IMR-90 (cell line): ENCODE data around the gene ZSCAN25. TPM values are rescaled to one million over a fixed set of nuclear protein-coding genes. Genes with fewer than 3 reads are reported as not detected.

Experiments used
- ATAC-seq: fragments of 200-7000 bp; cut with Tn5 transposase; 2 replicates; pipeline ENCODE4 v1.9.1; 2020; ENCODE audit warnings: low read depth, mild to moderate bottlenecking, moderate library complexity
- BruUV-seq: library from RNA; stranded (reverse); fragments of 400-500 nt; replicated peaks from 2 replicates; lab custom pipeline; 2021; lab: Mats Ljungman, UMichigan
- CTCF ChIA-PET: fragments of 300-600 bp; formaldehyde crosslinking; extraction: SDS; loops from one replicate; lab custom pipeline; 2021; ENCODE audit warnings: antibody characterized with exemption; lab: Yijun Ruan, JAX
- POLR2A ChIA-PET: fragments of 300-600 bp; sonication (Branson Sonifier 250); formaldehyde crosslinking; loops from one replicate; lab custom pipeline; 2022; ENCODE audit warnings: antibody characterized with exemption; ENCODE audit not compliant: unreplicated experiment; lab: Charles Lee
- DNase-seq: peaks from one replicate; pipeline ENCODE4 v3.0.0; 2013
- H2AFZ ChIP-seq: replicated peaks from 2 replicates; pipeline ENCODE3; 2013; ENCODE audit warnings: low read length, mild to moderate bottlenecking; ENCODE audit not compliant: poor library complexity
- H2AK5ac ChIP-seq: 2 replicates; pipeline ENCODE4 v1.6.1; 2013; ENCODE audit warnings: low read depth, low read length, inconsistent platforms
- H2AK9ac ChIP-seq: replicated peaks from 2 replicates; pipeline ENCODE3; 2013; ENCODE audit warnings: mild to moderate bottlenecking, low read depth, low read length, moderate library complexity; ENCODE audit not compliant: poor library complexity
- H2BK120ac ChIP-seq: 2 replicates; pipeline ENCODE4 v1.6.1; 2013; ENCODE audit warnings: low read depth, low read length, inconsistent platforms
- H2BK15ac ChIP-seq: 3 replicates; pipeline ENCODE4 v1.6.1; 2013; ENCODE audit warnings: low read depth, low read length, inconsistent platforms
- H2BK20ac ChIP-seq: 2 replicates; pipeline ENCODE4 v1.6.1; 2013; ENCODE audit warnings: low read depth, mild to moderate bottlenecking, inconsistent platforms, low read length, moderate library complexity
- H2BK5ac ChIP-seq: 2 replicates; pipeline ENCODE4 v1.6.1; 2013; ENCODE audit warnings: mild to moderate bottlenecking, low read depth, low read length, inconsistent platforms; ENCODE audit not compliant: poor library complexity, severe bottlenecking
- H3K14ac ChIP-seq: replicated peaks from 2 replicates; pipeline ENCODE4 v1.6.1; 2013; ENCODE audit warnings: low read depth, low read length, inconsistent platforms
- H3K18ac ChIP-seq: 2 replicates; pipeline ENCODE4 v1.6.1; 2013; ENCODE audit warnings: low read depth, low read length, control low read depth
- H3K23ac ChIP-seq: 2 replicates; pipeline ENCODE4 v1.6.1; 2013; ENCODE audit warnings: low read depth, low read length, inconsistent platforms
- H3K27ac ChIP-seq: 2 replicates; pipeline ENCODE4 v1.5.1; 2013; ENCODE audit warnings: mild to moderate bottlenecking, control low read depth, low read length; ENCODE audit not compliant: insufficient read depth
- H3K27me3 ChIP-seq: 2 replicates; pipeline ENCODE4 v1.6.1; 2013; ENCODE audit warnings: low read length; ENCODE audit not compliant: control insufficient read depth, insufficient read depth
- H3K36me3 ChIP-seq: 2 replicates; pipeline ENCODE4 v1.6.1; 2013; ENCODE audit warnings: low read length, mixed read lengths; ENCODE audit not compliant: control insufficient read depth, insufficient read depth
- H3K4ac ChIP-seq: 2 replicates; pipeline ENCODE4 v1.6.1; 2013; ENCODE audit warnings: low read depth, low read length, inconsistent platforms
- H3K4me1 ChIP-seq: 2 replicates; pipeline ENCODE4 v1.6.1; 2013; ENCODE audit warnings: low read length, mixed read lengths; ENCODE audit not compliant: control insufficient read depth, insufficient read depth
- H3K4me2 ChIP-seq: 2 replicates; pipeline ENCODE4 v1.6.1; 2013; ENCODE audit warnings: low read depth, mild to moderate bottlenecking, control low read depth, low read length, moderate library complexity
- H3K4me3 ChIP-seq: 2 replicates; pipeline ENCODE4 v1.5.1; 2013; ENCODE audit warnings: low read depth, mild to moderate bottlenecking, control low read depth, low read length, moderate library complexity; ENCODE audit not compliant: insufficient read depth
- H3K56ac ChIP-seq: 2 replicates; pipeline ENCODE4 v1.6.1; 2013; ENCODE audit warnings: low read length, inconsistent platforms; ENCODE audit not compliant: insufficient read depth; ENCODE audit errors: extremely low read depth
- H3K79me1 ChIP-seq, 2 experiments: 2 replicates each; pipeline ENCODE4 v1.6.1; 2013; ENCODE audit warnings: low read length in 2 of 2, inconsistent platforms in 1 of 2, low read depth in 1 of 2
- H3K9ac ChIP-seq: 2 replicates; pipeline ENCODE4 v1.6.1; 2013; ENCODE audit warnings: low read depth, low read length, control low read depth
- H3K9me1 ChIP-seq: 2 replicates; pipeline ENCODE4 v1.6.1; 2013; ENCODE audit warnings: low read length, inconsistent platforms; ENCODE audit not compliant: insufficient read depth
- H3K9me3 ChIP-seq: 2 replicates; pipeline ENCODE4 v1.6.1; 2013; ENCODE audit warnings: low read length; ENCODE audit not compliant: control insufficient read depth, insufficient read depth
- H4K20me1 ChIP-seq: 2 replicates; pipeline ENCODE4 v1.6.1; 2013; ENCODE audit warnings: low read length, inconsistent platforms; ENCODE audit not compliant: insufficient read depth
- H4K5ac ChIP-seq: 2 replicates; pipeline ENCODE4 v1.6.1; 2013; ENCODE audit warnings: mild to moderate bottlenecking, low read depth, low read length, control low read depth
- H4K8ac ChIP-seq, 2 experiments: 2 replicates each; pipeline ENCODE4 v1.6.1; 2013; ENCODE audit warnings: low read depth in 2 of 2, low read length in 2 of 2, control low read depth in 1 of 2, inconsistent platforms in 1 of 2
- H4K91ac ChIP-seq: 2 replicates; pipeline ENCODE4 v1.6.1; 2013; ENCODE audit warnings: low read depth, low read length, inconsistent platforms; ENCODE audit not compliant: insufficient read depth
- BHLHE40 ChIP-seq: fragments of 150-350 bp; IDR thresholded peaks from 2 replicates; pipeline ENCODE4 v1.6.1; 2016; ENCODE audit warnings: mild to moderate bottlenecking, low read depth, low read length
- CEBPB ChIP-seq: IDR thresholded peaks from 2 replicates; pipeline ENCODE4 v1.6.1; 2012; ENCODE audit warnings: low read depth, low read length, improper control_type of control experiment
- CHD1 ChIP-seq: IDR thresholded peaks from 2 replicates; pipeline ENCODE4 v1.6.1; 2012; ENCODE audit warnings: low read depth, low read length, improper control_type of control experiment
- CTCF ChIP-seq: conservative IDR thresholded peaks from 2 replicates; pipeline ENCODE4 v1.5.1; 2012; ENCODE audit warnings: mild to moderate bottlenecking, low read depth, low read length, improper control_type of control experiment
- ELK1 ChIP-seq: fragments of 150-350 bp; IDR thresholded peaks from 2 replicates; pipeline ENCODE4 v1.6.1; 2016; ENCODE audit warnings: low read depth, mild to moderate bottlenecking, low read length, moderate library complexity, borderline replicate concordance
- FOS ChIP-seq: fragments of 150-350 bp; IDR thresholded peaks from 2 replicates; pipeline ENCODE4 v1.6.1; 2016; ENCODE audit warnings: low read depth, low read length
- MAFK ChIP-seq: IDR thresholded peaks from 2 replicates; pipeline ENCODE4 v1.6.1; 2012; ENCODE audit warnings: low read depth, low read length, improper control_type of control experiment
- MAZ ChIP-seq: IDR thresholded peaks from 2 replicates; pipeline ENCODE4 v1.6.1; 2012; ENCODE audit warnings: low read depth, mild to moderate bottlenecking, low read length, improper control_type of control experiment, moderate library complexity, borderline replicate concordance
- MXI1 ChIP-seq: IDR thresholded peaks from 2 replicates; pipeline ENCODE4 v1.6.1; 2012; ENCODE audit warnings: low read depth, mild to moderate bottlenecking, low read length, moderate library complexity, borderline replicate concordance
- NFE2L2 ChIP-seq: fragments of 150-350 bp; IDR thresholded peaks from 2 replicates; pipeline ENCODE4 v1.6.1; 2016; ENCODE audit warnings: low read depth, mild to moderate bottlenecking, low read length
- POLR2A ChIP-seq: IDR thresholded peaks from 2 replicates; pipeline ENCODE4 v1.6.1; 2012; ENCODE audit warnings: mild to moderate bottlenecking, low read depth, low read length
- RAD21 ChIP-seq: IDR thresholded peaks from 2 replicates; pipeline ENCODE4 v1.6.1; 2012; ENCODE audit warnings: low read length, improper control_type of control experiment
- RCOR1 ChIP-seq: IDR thresholded peaks from 2 replicates; pipeline ENCODE4 v1.6.1; 2012; ENCODE audit warnings: mild to moderate bottlenecking, low read length, improper control_type of control experiment; ENCODE audit not compliant: insufficient replicate concordance
- RFX5 ChIP-seq: IDR thresholded peaks from 2 replicates; pipeline ENCODE4 v1.8.0; 2012; ENCODE audit warnings: low read depth, mild to moderate bottlenecking, low read length, moderate library complexity
- SMC3 ChIP-seq: fragments of 150-350 bp; IDR thresholded peaks from 2 replicates; pipeline ENCODE4 v1.6.1; 2016; ENCODE audit warnings: low read depth, mild to moderate bottlenecking, antibody characterized with exemption, low read length, moderate library complexity
- WGBS, 2 experiments: methylation state at CpG; one replicate each; pipeline versions ENCODE4 v1.1.5 to v1.1.7; 2013; ENCODE audit warnings: missing lambda C conversion rate in 2 of 2; ENCODE audit not compliant: insufficient read length in 1 of 2; ENCODE audit errors: extremely low coverage in 2 of 2; 5-methylcytosine and 5-hydroxymethylcytosine counted together
- dilution Hi-C: fragments of 300-500 bp; cut with HindIII; formaldehyde crosslinking; loops from one replicate; pipeline ENCODE4 v1.14.3; 2018; ENCODE audit warnings: low sequenced_read_pairs; ENCODE audit not compliant: unreplicated experiment
- in situ Hi-C: fragments of 300-500 bp; cut with MboI; formaldehyde crosslinking; loops from 3 replicates; pipeline ENCODE4 v1.14.3; 2019; ENCODE audit warnings: low sequenced_read_pairs, inconsistent platforms, mixed read lengths
- intact Hi-C: fragments of 100-400 bp; cut with micrococcal nuclease; formaldehyde crosslinking; loops from 2 replicates; pipeline ENCODE4 v1.10.0; 2022
- polyA plus RNA-seq, 3 experiments: library from polyadenylated mRNA; depleted of rRNA; stranded (reverse); fragments of >200 nt; gene quantifications; 2 replicates each; pipeline ENCODE4 v1.2.3, GENCODE V29; 2012; ENCODE audit warnings: low replicate concordance in 1 of 3
- total RNA-seq: library from RNA; depleted of rRNA; stranded (reverse); fragments of >200 nt; gene quantifications from 2 replicates; pipeline ENCODE4 v1.2.3, GENCODE V29; 2012
- TF ChIP-seq, protein P1 (sequence below): fragments of 150-350 bp; IDR thresholded peaks from 2 replicates; pipeline ENCODE4 v1.6.1; 2017; ENCODE audit warnings: mild to moderate bottlenecking, antibody characterized with exemption, low read length, low read depth

ZSCAN25 gene
- total and polyA plus RNA-seq, 2 of the 4 experiments (the other 2 are of a cell fraction): 6.2 to 9.0 TPM

DNA sequence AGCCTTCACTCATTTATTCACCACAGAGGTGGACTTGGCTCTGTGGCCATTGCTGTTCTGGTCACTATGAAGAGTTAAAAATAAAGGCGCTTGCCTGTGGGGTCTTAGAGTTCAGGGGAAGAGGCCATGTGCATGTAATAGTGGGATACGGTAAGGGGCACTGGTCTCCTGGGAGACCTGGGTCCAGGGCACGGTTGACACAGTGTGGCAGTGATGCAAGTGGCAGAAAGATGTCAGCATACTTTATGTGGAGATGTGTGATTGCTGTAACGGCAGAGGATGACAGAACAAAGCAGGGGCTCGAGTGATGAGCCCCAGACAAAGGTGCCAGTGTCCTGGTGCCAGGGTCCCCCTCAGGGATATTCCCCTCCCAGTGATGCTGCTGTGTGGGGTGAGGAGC is 8.6 kb downstream of the ZSCAN25 start:
- no peak overlapping the region for H3K4ac ChIP-seq
- H3K79me1 ChIP-seq: peaks cover 19 to 36% of the 10 kb centered on the region in 2 experiments
- H3K4me3 ChIP-seq: no peak overlapping the region
- no peak overlapping the region for H2BK15ac ChIP-seq
- ATAC-seq (no peak), DNase-seq (no peak)
- TF ChIP-seq FOS: no peak
- no peak for TF ChIP-seq ELK1
- no peak for TF ChIP-seq RFX5
- no peak for TF ChIP-seq NFE2L2
- TF ChIP-seq SMC3: no peak
- TF ChIP-seq CTCF: no peak
- TF ChIP-seq CEBPB: no peak
- no peak for TF ChIP-seq BHLHE40
- no peak for TF ChIP-seq RAD21
- TF ChIP-seq POLR2A: no peak
- TF ChIP-seq MAFK: no peak
- no peak for TF ChIP-seq MAZ
- no peak for TF ChIP-seq CHD1
- TF ChIP-seq, protein P1, sequence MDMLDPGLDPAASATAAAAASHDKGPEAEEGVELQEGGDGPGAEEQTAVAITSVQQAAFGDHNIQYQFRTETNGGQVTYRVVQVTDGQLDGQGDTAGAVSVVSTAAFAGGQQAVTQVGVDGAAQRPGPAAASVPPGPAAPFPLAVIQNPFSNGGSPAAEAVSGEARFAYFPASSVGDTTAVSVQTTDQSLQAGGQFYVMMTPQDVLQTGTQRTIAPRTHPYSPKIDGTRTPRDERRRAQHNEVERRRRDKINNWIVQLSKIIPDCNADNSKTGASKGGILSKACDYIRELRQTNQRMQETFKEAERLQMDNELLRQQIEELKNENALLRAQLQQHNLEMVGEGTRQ: no peak
- TF ChIP-seq MXI1: no peak
- no peak for TF ChIP-seq RCOR1
- dilution Hi-C loops: no loop called here
- H3K36me3 ChIP-seq: peaks cover 72% of the 10 kb centered on the region
- no peaks in the 10 kb centered on the region for H3K9me3 ChIP-seq
- ChIA-PET CTCF (no interaction called here), POLR2A (no interaction called here)
- no peak overlapping the region for H3K56ac ChIP-seq
- H2BK20ac ChIP-seq: no peak overlapping the region
- no peak overlapping the region for H4K8ac ChIP-seq
- H3K9ac ChIP-seq: no peak overlapping the region
- no peaks in the 10 kb centered on the region for H3K4me1 ChIP-seq
- H3K27me3 ChIP-seq: no peaks in the 10 kb centered on the region
- H2AFZ ChIP-seq: no peak overlapping the region
- no peak overlapping the region for H4K5ac ChIP-seq
- in situ Hi-C loops: no loop called here
- no peak overlapping the region for H3K18ac ChIP-seq
- 84% methylated on average over 2 of the region's 5 CpGs; no CpG with 5 or more reads in 1 of the 2 experiments for WGBS, 2 experiments
- no peak overlapping the region for H2BK120ac ChIP-seq
- H4K20me1 ChIP-seq: no peaks in the 10 kb centered on the region
- intact Hi-C loops: no loop called here
- H4K91ac ChIP-seq: no peak overlapping the region
- no peak overlapping the region for H2BK5ac ChIP-seq
- no peak overlapping the region for H3K14ac ChIP-seq
- no peak overlapping the region for H3K4me2 ChIP-seq
- H2AK9ac ChIP-seq: no peak overlapping the region
- no peak overlapping the region for H3K27ac ChIP-seq
- BruUV-seq: no TSS peak
- no peak overlapping the region for H3K23ac ChIP-seq
- no peaks in the 10 kb centered on the region; the same call in 1 of the 2 replicates for H3K9me1 ChIP-seq
- no peak overlapping the region for H2AK5ac ChIP-seq
